ENCODE measurements around the gene FOXP4.

- TF ChIP-seq POLR2A (IDR thresholded peaks at IDR 0.05) (no peak), CTCF (IDR thresholded peaks at IDR 0.05) (no peak), POLR2AphosphoS5 (IDR thresholded peaks at IDR 0.05) (no peak)
Observed at GRCh38 chr6:41637194-41638001, 91.2 kb downstream of the FOXP4 start.

Data from breast epithelium (tissue), 3 donors.